ENCODE measurements around the gene RCC2. TPM values are rescaled to one million over a fixed set of nuclear protein-coding genes. Genes with fewer than 3 reads are reported as not detected.

The RCC2 gene
- total RNA-seq, 1 experiment from 2014 or later, result 473 TPM

DNA sequence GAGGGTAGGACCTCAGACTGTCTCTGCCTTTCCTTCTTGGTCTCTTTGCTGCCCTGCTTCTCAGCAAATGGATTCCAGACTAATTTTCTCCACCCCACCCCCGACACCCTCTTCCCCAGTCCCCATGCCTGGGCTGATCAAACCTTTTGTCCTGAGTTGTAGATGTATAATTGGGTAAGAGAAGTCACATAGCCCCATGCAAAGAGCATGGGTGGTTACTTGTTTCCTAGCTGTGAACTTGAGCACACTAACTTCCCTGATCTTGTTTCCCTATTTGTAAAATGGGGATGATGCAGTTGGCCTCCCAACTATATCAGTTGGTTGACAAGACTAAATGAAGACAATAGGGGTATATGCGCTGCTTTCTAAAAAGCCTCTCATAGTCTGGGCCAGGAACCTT is 58.3 kb downstream of the RCC2 start:
- no peak overlapping the region for H3K14ac ChIP-seq (ENCODE audit: insufficient read depth, low read length)
- H3K4me1 Mint-ChIP-seq, result peaks cover 26 to 27% of the 10 kb centered on the region in 2 experiments
- TF ChIP-seq CTCF (conservative IDR thresholded peaks at IDR 0.05), result no peak
- no peak overlapping the region for H3K23ac ChIP-seq (ENCODE audit: insufficient read length, low read depth, low read length)
- no peaks in the 10 kb centered on the region; a peak in 1 of 5 replicates for H3K9me3 Mint-ChIP-seq
- no peak overlapping the region for H2BK5ac ChIP-seq (ENCODE audit: insufficient read length, low read length)
- no peaks in the 10 kb centered on the region for H4K20me1 ChIP-seq (ENCODE audit: control insufficient read depth, insufficient read depth, insufficient read length)
- H3K23me2 ChIP-seq (ENCODE audit: insufficient read length, low read depth, low read length, poor library complexity, severe bottlenecking), result no peaks in the 10 kb centered on the region
- no peak overlapping the region for H3K56ac ChIP-seq (ENCODE audit: insufficient read length, low read depth, low read length)
- no peak overlapping the region for H2BK120ac ChIP-seq (ENCODE audit: low read depth, low read length, poor library complexity, severe bottlenecking)
- H3K4me1 ChIP-seq (ENCODE audit: insufficient read depth, low read length), result peaks cover 8% of the 10 kb centered on the region; the same call in 1 of the 2 replicates
- H4K91ac ChIP-seq (ENCODE audit: insufficient read length, low read depth, low read length), result no peak overlapping the region
- no peaks in the 10 kb centered on the region for H3K79me2 ChIP-seq (ENCODE audit: insufficient read depth, low read length)
- no peaks in the 10 kb centered on the region for H3K36me3 Mint-ChIP-seq (ENCODE audit: insufficient read depth in 1 of 3, low read depth in 3 of 3)
- no peak overlapping the region for H3K4ac ChIP-seq (ENCODE audit: low read depth, low read length)
- no peak overlapping the region for H2AFZ ChIP-seq (ENCODE audit: low read length)
- H3K27ac Mint-ChIP-seq, result no peak overlapping the region
- H2BK12ac ChIP-seq (ENCODE audit: insufficient read length, low read depth, low read length), result no peak overlapping the region
- no peaks in the 10 kb centered on the region for H3K27me3 ChIP-seq (ENCODE audit: insufficient read depth, low read length)
- H3T11ph ChIP-seq (ENCODE audit: low read length), result no peak overlapping the region
- no peak overlapping the region for H3K27ac ChIP-seq (ENCODE audit: insufficient read length, low read depth, low read length)
- DNase-seq, result no peak
- H2BK15ac ChIP-seq (ENCODE audit: low read depth, low read length), result no peak overlapping the region
- no peak overlapping the region for H3K4me3 Mint-ChIP-seq
- H3K18ac ChIP-seq (ENCODE audit: insufficient read length, low read depth, low read length), result no peak overlapping the region
- no peak overlapping the region for H4K8ac ChIP-seq (replicated peaks; ENCODE audit: insufficient read length, low read depth, low read length)
- no peak overlapping the region for H4K5ac ChIP-seq (ENCODE audit: insufficient read length, low read depth, low read length)
- no peak overlapping the region for H3K9ac ChIP-seq (ENCODE audit: extremely low read depth, insufficient read length, low read length)
- no peaks in the 10 kb centered on the region for H3K9me3 ChIP-seq (ENCODE audit: control insufficient read depth, low read depth, low read length)
- H2BK20ac ChIP-seq (ENCODE audit: low read depth, low read length, poor library complexity, severe bottlenecking), result no peak overlapping the region
- peaks cover 12% of the 10 kb centered on the region for H3K27me3 Mint-ChIP-seq (ENCODE audit: low read depth)
- no peaks in the 10 kb centered on the region for H3K79me1 ChIP-seq (ENCODE audit: insufficient read depth, low read depth, low read length, poor library complexity, severe bottlenecking)
- H2AK5ac ChIP-seq (ENCODE audit: insufficient read length, low read length), result no peak overlapping the region
- no peak overlapping the region for H3K4me2 ChIP-seq (ENCODE audit: insufficient read depth, insufficient read length, low read length)
- WGBS (ENCODE audit: extremely low coverage, insufficient read length, low lambda C conversion rate), result no CpG with 5 or more reads among the region's 2 CpGs
